Measurements from ENCODE around the gene FGFR2.

DNA sequence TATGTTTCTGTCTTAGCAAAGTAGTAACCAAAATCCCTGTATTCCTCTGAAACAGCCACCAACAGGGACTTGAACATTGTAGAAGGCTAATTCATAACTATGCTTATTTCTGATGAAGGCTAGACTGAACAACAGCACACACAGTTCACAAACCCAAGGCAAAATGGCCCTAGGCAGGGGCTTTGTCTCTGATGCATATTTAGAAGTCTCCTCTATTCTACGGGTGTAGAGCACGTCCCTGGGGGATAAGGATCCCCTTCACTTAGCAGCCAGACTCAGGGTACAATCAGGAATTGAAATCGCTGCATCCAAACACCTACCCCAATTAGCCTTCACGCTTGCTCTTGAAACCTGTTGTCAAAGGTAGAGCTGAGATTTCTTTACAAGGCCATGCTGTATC, 45.5 kb downstream of the FGFR2 start:
- TF ChIP-seq, protein P1, sequence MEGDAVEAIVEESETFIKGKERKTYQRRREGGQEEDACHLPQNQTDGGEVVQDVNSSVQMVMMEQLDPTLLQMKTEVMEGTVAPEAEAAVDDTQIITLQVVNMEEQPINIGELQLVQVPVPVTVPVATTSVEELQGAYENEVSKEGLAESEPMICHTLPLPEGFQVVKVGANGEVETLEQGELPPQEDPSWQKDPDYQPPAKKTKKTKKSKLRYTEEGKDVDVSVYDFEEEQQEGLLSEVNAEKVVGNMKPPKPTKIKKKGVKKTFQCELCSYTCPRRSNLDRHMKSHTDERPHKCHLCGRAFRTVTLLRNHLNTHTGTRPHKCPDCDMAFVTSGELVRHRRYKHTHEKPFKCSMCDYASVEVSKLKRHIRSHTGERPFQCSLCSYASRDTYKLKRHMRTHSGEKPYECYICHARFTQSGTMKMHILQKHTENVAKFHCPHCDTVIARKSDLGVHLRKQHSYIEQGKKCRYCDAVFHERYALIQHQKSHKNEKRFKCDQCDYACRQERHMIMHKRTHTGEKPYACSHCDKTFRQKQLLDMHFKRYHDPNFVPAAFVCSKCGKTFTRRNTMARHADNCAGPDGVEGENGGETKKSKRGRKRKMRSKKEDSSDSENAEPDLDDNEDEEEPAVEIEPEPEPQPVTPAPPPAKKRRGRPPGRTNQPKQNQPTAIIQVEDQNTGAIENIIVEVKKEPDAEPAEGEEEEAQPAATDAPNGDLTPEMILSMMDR (IDR thresholded peaks at IDR 0.05) = no peak
- TF ChIP-seq, protein P2, sequence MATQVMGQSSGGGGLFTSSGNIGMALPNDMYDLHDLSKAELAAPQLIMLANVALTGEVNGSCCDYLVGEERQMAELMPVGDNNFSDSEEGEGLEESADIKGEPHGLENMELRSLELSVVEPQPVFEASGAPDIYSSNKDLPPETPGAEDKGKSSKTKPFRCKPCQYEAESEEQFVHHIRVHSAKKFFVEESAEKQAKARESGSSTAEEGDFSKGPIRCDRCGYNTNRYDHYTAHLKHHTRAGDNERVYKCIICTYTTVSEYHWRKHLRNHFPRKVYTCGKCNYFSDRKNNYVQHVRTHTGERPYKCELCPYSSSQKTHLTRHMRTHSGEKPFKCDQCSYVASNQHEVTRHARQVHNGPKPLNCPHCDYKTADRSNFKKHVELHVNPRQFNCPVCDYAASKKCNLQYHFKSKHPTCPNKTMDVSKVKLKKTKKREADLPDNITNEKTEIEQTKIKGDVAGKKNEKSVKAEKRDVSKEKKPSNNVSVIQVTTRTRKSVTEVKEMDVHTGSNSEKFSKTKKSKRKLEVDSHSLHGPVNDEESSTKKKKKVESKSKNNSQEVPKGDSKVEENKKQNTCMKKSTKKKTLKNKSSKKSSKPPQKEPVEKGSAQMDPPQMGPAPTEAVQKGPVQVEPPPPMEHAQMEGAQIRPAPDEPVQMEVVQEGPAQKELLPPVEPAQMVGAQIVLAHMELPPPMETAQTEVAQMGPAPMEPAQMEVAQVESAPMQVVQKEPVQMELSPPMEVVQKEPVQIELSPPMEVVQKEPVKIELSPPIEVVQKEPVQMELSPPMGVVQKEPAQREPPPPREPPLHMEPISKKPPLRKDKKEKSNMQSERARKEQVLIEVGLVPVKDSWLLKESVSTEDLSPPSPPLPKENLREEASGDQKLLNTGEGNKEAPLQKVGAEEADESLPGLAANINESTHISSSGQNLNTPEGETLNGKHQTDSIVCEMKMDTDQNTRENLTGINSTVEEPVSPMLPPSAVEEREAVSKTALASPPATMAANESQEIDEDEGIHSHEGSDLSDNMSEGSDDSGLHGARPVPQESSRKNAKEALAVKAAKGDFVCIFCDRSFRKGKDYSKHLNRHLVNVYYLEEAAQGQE (IDR thresholded peaks at IDR 0.05; ENCODE audit: insufficient read depth in 1 of 2, low read depth in 2 of 2, low read length in 1 of 2) = no peak
- TF ChIP-seq POLR2AphosphoS5 (IDR thresholded peaks at IDR 0.05; ENCODE audit: low read depth, low read length) = no peak

Data from Panc1 (cell line).